T-helper 17 cell (primary cell): ENCODE measurements around the gene ATP8A2. TPM values are rescaled to one million over a fixed set of nuclear protein-coding genes. Genes with fewer than 3 reads are reported as not detected.
"Not testable (repeated sequence)": the region's sequence is repeated elsewhere in the genome, so short reads cannot be mapped to it uniquely, and the experiment has no call there.

Experiments
- ATAC-seq: fragments of 150-1000 bp; cut with Tn5 transposase; 2 replicates; pipeline ENCODE4 v1.10.0; 2021; ENCODE audit warnings: mild to moderate bottlenecking, moderate library complexity
- DNase-seq, 3 donors: peaks; one replicate each; pipeline versions ENCODE4 v3.0.0 to v3.0.0-alpha.2; 2020 to 2021
- H3K9me3 ChIP-seq: one replicate; pipeline ENCODE4 v1.7.0; 2013; ENCODE audit warnings: low read length, mild to moderate bottlenecking; ENCODE audit not compliant: control insufficient read depth, poor library complexity, severe bottlenecking
- H3K27ac Mint-ChIP-seq: one replicate; pipeline ENCODE4 v1.8.0; 2022; ENCODE audit warnings: mild to moderate bottlenecking, moderate library complexity, mixed read lengths
- H3K27me3 Mint-ChIP-seq: one replicate; pipeline ENCODE4 v1.8.0; 2022; ENCODE audit warnings: mixed read lengths
- H3K36me3 Mint-ChIP-seq: one replicate; pipeline ENCODE4 v1.8.0; 2022; ENCODE audit warnings: low read depth, mixed read lengths
- H3K4me1 Mint-ChIP-seq: one replicate; pipeline ENCODE4 v1.8.0; 2022; ENCODE audit warnings: mild to moderate bottlenecking, mixed read lengths
- H3K4me3 Mint-ChIP-seq: one replicate; pipeline ENCODE4 v1.8.0; 2022; ENCODE audit warnings: mild to moderate bottlenecking, moderate library complexity, mixed read lengths
- total RNA-seq, 4 donors: library from RNA in 2 of 4; stranded (reverse) in 2 of 4; gene quantifications; one replicate each; pipeline ENCODE4 v1.2.3 and lab custom pipeline; 2022 to 2026

Gene ATP8A2
- total RNA-seq = under 1 TPM; 0.18 to 0.20 TPM
- 0.08 to 0.23 reads per million in 2 donors for total RNA-seq (lab: John Stamatoyannopoulos, UW)

DNA sequence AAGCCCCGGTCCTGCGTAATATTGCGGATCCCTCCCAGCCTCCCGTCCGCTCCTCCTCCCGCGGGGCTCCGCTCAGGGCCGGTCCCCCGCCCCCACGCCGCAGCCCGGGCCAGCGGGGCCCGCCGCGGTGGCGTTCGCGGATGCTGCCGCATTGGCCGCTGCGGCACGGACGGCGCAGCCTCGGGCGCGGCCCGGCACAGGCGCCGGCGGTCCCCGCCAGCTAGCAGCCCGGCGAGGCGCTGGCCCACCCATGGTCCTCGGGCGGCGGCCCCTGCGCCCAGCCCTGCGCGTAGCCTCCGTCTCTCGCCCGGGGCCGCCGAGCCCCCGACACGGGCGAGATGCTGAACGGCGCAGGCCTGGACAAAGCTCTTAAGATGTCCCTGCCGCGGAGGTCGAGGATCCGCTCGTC is at the start of gene ATP8A2:
Gene ATP8A2 (plus strand): TSS at position 100 of the 409 bp plus-strand sequence. CDS start 239 bp downstream, at position 339.
- Mint-ChIP-seq H3K27ac (no peak within 1 kb of the TSS), H3K4me3 (peak within 1 kb of the TSS; percentile 82), H3K36me3 (peaks cover 11% of the 10 kb centered on the region), H3K4me1 (peaks cover 24% of the 10 kb centered on the region), H3K27me3 (peaks cover 81% of the 10 kb centered on the region)
- ATAC-seq (peak; percentile 28), DNase-seq (no peak)
- H3K9me3 ChIP-seq = no peaks in the 10 kb centered on the region

DNA sequence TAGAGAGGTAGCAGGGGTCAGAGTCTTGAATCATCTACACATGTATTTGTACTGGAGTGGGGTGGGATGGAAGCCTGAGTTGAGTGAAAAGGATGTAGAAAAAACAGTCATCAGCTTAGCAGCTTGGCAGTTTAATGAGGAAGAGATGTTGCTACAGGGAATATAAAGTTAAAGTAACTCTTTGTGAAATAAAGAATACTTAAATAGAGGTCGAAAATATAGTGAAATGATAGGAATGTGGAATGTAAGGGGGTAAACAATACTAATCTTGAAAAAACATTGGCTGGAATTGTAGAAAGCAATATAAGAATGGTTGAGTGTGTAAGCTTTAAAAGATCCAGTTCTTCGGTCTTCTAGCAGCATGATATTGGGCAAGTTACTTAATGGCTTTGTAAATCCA is 47.7 kb upstream of the ATP8A2 start:
- H3K4me3 Mint-ChIP-seq = no peak overlapping the region
- H3K27me3 Mint-ChIP-seq = no peaks in the 10 kb centered on the region
- DNase-seq (no peak), ATAC-seq (no peak)
- H3K27ac Mint-ChIP-seq = peak overlapping the region; percentile 82
- peaks cover 6% of the 10 kb centered on the region for H3K4me1 Mint-ChIP-seq
- H3K36me3 Mint-ChIP-seq = peaks cover 6% of the 10 kb centered on the region
- no peaks in the 10 kb centered on the region for H3K9me3 ChIP-seq

DNA sequence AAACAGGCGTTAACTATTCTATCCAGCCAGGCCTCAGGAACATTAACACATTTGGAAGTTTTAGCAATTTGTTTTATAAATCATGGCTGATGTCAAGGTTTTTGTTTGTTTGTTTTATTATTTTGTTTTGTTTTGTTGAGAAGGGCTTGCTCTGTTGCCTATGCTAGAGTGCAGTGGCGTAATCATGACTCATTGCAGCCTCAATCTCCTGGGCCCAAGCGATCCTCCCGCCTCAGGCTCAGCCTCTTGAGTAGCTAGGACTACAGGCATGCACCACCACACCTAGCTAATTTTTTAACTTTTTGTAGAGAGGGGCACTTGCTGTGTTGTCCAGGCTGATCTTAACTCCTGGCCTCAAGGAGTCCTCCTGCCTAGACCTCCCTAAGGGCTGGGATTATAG is 42.1 kb upstream of the ATP8A2 start:
- H3K36me3 Mint-ChIP-seq = peaks cover 2% of the 10 kb centered on the region
- DNase-seq = no peak
- H3K27me3 Mint-ChIP-seq = no peaks in the 10 kb centered on the region
- no peaks in the 10 kb centered on the region for H3K9me3 ChIP-seq
- H3K4me3 Mint-ChIP-seq = no peak overlapping the region
- ATAC-seq = no peak
- H3K27ac Mint-ChIP-seq = peak overlapping the region; percentile 60
- H3K4me1 Mint-ChIP-seq = peaks cover 8% of the 10 kb centered on the region

DNA sequence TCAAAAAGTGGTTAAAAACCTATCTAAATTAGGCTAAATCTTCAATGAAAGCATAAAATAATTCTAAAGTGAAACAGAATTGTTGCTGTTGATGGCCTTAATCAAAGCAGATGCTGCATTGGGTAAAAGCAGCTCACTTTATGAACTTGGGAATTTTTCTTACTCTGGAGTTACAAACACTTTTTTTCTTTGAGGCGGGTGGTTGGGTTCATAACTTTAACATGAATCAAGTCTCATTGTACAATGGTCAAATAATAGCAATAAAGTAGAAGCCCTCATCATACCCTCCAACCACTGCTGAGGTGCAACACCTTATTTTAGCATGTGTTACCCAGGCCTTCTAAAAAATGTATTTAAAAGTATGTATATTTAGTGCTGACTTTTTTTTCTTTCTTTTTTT is 41.2 kb upstream of the ATP8A2 start:
- H3K4me1 Mint-ChIP-seq = peaks cover 8% of the 10 kb centered on the region
- DNase-seq (no peak), ATAC-seq (no peak)
- peak overlapping the region; percentile 60 for H3K27ac Mint-ChIP-seq
- no peak overlapping the region for H3K4me3 Mint-ChIP-seq
- H3K27me3 Mint-ChIP-seq = no peaks in the 10 kb centered on the region
- no peaks in the 10 kb centered on the region for H3K9me3 ChIP-seq
- peaks cover 2% of the 10 kb centered on the region for H3K36me3 Mint-ChIP-seq

DNA sequence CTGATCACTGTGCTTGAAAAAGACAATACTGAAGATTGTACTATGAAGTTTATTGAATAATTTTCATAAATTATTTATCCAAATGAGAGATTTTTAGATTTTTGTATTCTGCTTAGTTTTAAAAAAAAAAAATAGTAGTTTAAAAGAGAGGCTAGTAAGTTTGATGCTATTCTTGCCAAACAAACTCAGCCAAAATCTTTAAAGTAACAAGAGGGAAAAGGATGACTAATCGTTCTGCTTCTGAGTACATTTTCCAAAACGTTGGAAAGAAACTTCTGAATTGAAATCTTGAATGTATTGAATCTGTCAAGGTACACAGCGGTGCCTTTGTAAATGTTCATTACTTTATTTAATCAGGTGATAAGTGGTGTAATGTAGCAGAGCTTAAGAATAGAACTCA is 35.9 kb upstream of the ATP8A2 start:
- ATAC-seq (no peak), DNase-seq (no peak)
- peaks cover 2% of the 10 kb centered on the region for H3K36me3 Mint-ChIP-seq
- no peak overlapping the region for H3K27ac Mint-ChIP-seq
- no peaks in the 10 kb centered on the region for H3K9me3 ChIP-seq
- H3K4me3 Mint-ChIP-seq = no peak overlapping the region
- H3K4me1 Mint-ChIP-seq = peaks cover 8% of the 10 kb centered on the region
- H3K27me3 Mint-ChIP-seq = no peaks in the 10 kb centered on the region

DNA sequence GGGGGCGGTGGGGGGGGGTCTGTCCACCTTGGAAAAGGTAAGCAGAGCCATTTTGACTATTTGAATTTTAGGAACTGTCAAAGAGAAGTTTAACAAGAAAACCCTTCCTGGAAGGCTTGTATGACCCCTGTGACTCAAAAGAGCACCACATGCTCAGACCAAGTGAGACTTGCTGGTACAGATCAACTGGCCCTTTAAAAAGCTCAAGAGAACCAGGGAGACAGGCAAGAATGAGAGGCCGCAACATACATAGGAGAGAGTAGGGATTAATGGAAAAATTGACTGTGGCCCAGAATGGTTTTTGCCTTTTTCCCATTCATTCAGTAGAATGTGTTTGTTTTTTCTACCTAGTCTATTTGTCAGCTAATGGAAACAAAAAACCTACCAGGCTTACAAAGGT is 26.2 kb upstream of the ATP8A2 start:
- Mint-ChIP-seq H3K27ac (no peak overlapping the region), H3K4me1 (peaks cover 2% of the 10 kb centered on the region), H3K4me3 (no peak overlapping the region), H3K36me3 (peaks cover 3% of the 10 kb centered on the region), H3K27me3 (no peaks in the 10 kb centered on the region)
- ATAC-seq (no peak), DNase-seq (no peak)
- no peaks in the 10 kb centered on the region for H3K9me3 ChIP-seq

DNA sequence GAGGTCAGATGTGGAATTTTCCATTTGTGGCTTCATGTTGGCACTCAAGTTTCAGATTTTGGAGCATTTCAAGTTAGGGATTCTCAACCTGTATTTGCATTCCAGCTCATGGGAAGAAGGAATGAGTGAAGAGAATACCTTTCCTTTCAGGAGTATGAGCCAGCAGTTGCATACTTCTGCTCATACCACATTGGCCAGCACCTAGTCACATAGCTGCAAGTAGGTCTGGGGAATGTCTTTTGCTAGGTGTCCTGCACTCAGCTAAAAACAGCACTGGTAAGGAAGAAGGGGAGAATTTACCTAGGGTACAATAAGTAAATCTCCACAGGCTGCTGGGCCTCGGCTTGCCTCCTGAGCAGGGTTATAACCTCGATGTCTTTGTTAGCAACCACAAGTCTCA is 24.6 kb upstream of the ATP8A2 start:
- ATAC-seq (no peak), DNase-seq (no peak)
- Mint-ChIP-seq H3K27ac (no peak overlapping the region), H3K4me1 (peaks cover 2% of the 10 kb centered on the region), H3K4me3 (no peak overlapping the region), H3K36me3 (peaks cover 7% of the 10 kb centered on the region), H3K27me3 (peaks cover 8% of the 10 kb centered on the region)
- no peaks in the 10 kb centered on the region for H3K9me3 ChIP-seq

DNA sequence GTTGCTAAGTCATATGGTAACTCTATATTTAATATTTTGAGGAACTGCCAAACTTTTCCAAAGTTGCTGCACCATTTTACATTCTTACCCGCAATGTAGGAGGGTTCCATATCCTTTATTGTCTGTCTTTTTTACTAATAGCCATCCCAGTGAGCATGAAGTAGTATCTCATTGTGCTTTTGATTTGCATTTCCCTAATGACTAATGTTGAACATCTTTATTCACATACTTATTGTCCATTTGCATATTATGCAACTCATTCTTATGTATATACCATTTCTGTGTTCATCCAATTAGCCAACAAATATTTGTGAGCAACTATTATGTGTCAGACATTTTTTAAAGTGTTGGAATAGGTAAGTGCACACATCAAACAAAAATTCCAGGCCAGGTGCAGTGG is 20.4 kb upstream of the ATP8A2 start:
- Mint-ChIP-seq H3K27me3 (peaks cover 38% of the 10 kb centered on the region), H3K27ac (no peak overlapping the region), H3K36me3 (peaks cover 15% of the 10 kb centered on the region), H3K4me1 (no peaks in the 10 kb centered on the region), H3K4me3 (no peak overlapping the region)
- ATAC-seq (no peak), DNase-seq (no peak)
- H3K9me3 ChIP-seq = no peaks in the 10 kb centered on the region

DNA sequence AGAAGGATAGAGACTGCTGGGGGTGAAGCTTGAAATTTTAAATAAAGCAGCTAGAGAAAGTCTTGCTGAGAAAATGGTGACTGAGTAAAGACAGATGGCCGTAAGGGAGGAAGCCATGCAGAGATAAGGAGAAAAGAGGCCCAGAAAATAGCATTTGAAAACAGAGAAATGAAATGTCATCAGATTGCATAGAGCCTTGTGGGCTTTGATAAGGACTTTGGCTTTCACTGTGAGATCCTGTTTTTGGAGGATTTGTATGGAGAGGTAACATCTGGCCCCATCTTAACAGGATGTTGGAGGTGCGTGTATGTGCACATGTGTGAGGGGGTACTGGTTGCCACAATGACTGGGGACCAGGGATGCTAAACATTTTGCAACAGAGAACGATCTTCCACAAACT is 19.5 kb upstream of the ATP8A2 start:
- H3K4me3 Mint-ChIP-seq = no peak overlapping the region
- H3K36me3 Mint-ChIP-seq = peaks cover 15% of the 10 kb centered on the region
- H3K9me3 ChIP-seq = no peaks in the 10 kb centered on the region
- no peak overlapping the region for H3K27ac Mint-ChIP-seq
- no peak for DNase-seq
- peaks cover 47% of the 10 kb centered on the region for H3K27me3 Mint-ChIP-seq
- no peak for ATAC-seq
- no peaks in the 10 kb centered on the region for H3K4me1 Mint-ChIP-seq

DNA sequence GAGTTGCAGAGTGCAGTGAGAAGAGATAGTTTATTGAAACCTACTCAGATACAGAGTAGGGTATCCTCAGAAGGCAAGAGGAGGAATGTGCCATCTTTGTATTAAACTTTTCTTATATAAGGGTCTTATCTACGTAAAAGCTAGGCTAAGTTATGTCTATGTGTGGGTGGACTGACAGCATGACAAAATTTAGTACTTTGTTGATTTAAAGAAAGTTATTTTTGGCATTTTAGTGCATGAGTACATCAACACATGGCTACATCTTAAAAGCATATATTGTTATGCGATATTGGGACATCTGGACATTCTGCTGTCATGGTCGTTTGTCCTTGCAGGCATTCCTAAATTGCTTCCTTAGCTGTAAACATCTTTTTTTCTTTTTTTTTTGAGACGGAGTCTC is 19.0 kb upstream of the ATP8A2 start:
- Mint-ChIP-seq H3K4me1 (no peaks in the 10 kb centered on the region), H3K27me3 (peaks cover 49% of the 10 kb centered on the region), H3K27ac (no peak overlapping the region), H3K36me3 (peaks cover 15% of the 10 kb centered on the region), H3K4me3 (no peak overlapping the region)
- no peak for DNase-seq
- H3K9me3 ChIP-seq = no peaks in the 10 kb centered on the region
- no peak for ATAC-seq

DNA sequence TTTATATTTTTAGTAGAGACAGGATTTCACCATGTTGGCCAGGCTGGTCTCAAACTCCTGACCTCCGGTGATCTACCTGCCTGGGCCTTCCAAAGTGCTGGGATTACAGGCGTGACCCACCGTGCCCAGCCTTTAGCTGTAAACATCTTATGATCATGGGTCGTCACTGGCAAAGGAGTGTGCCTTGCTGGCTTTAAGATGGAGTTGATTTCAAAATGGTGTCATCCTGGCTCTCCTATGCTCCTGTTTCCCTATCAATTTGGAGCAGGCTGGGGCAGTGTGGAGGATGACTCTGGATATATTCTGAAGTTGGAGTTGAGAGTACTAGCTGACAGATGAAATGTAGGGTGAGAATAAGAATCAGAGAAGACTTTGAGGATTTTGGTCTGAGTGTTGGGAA is 18.4 kb upstream of the ATP8A2 start:
- DNase-seq (no peak), ATAC-seq (no peak)
- Mint-ChIP-seq H3K36me3 (peaks cover 15% of the 10 kb centered on the region), H3K27me3 (peaks cover 50% of the 10 kb centered on the region), H3K4me1 (no peaks in the 10 kb centered on the region), H3K4me3 (no peak overlapping the region), H3K27ac (no peak overlapping the region)
- H3K9me3 ChIP-seq = no peaks in the 10 kb centered on the region

DNA sequence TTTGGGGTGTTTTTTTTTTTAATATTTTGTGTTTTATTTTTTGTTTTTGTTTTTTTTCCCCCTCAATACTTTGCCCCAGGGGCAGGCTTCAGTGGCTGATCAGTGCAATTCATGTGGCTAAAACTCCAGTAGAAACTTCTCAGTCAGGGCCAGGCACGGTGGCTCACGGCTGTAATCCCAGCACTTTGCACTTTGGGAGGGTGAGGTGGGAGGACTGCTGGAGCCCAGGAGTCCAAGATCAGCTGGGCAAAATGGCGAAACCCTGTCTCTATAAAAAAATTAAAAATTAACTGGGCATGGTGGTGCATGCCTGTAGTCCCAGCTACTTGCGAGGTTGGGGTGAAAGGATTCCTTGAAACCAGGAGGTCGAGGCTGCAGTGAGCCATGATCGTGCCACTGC is 17.4 kb upstream of the ATP8A2 start:
- no peaks in the 10 kb centered on the region for H3K4me1 Mint-ChIP-seq
- H3K36me3 Mint-ChIP-seq = peaks cover 15% of the 10 kb centered on the region
- ATAC-seq (no peak), DNase-seq (no peak)
- no peaks in the 10 kb centered on the region for H3K9me3 ChIP-seq
- peaks cover 55% of the 10 kb centered on the region for H3K27me3 Mint-ChIP-seq
- no peak overlapping the region for H3K4me3 Mint-ChIP-seq
- H3K27ac Mint-ChIP-seq = no peak overlapping the region

DNA sequence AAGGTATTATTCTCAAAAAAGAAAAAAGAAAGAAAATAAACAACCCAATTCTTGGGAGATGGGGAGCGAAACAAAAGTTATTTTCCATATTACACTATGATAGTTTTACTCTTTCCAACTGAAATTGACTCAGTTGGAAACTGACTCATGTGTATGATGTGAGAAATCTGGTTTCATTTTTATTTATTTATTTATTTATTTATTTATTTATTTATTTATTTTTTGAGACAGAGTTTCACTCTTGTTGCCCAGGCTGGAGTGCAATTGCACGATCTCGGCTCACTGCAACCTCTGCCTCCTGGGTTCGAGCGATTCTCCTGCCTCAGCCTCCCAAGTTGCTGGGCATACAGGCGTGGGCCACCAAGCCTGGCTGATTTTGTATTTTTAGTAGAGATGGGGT is 11.3 kb upstream of the ATP8A2 start:
- H3K4me1 Mint-ChIP-seq, DNase-seq, ATAC-seq, H3K36me3 Mint-ChIP-seq, H3K27ac Mint-ChIP-seq, H3K9me3 ChIP-seq, H3K4me3 Mint-ChIP-seq: not testable (repeated sequence)
- H3K27me3 Mint-ChIP-seq = peaks cover 34% of the 10 kb centered on the region

DNA sequence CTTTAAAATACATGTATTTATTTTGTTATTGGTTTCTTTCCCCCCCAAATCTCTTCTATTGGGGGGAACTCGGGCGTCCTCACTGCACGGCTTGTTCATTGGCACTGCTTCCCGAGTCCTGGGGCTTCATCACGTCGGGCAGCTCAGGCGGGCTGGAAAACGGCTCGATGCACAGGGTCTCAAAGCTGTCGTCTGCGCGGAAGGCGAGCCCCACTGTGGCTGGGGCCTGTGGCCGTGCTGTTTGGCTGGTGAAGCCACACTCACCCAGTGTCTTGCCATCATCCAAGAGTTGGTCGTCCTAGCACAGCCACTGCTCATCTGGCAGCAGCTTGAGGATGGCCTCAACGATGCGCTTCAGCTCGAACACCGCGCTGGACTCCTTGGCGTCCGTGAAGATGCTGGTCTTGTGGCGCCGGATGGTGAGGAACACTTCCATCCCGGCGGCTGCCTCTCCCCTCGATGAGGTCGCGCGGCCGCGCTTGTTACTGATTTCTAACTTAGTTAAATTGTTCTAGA is 6.0 kb upstream of the ATP8A2 start:
- no peaks in the 10 kb centered on the region for H3K4me1 Mint-ChIP-seq
- no peaks in the 10 kb centered on the region for H3K36me3 Mint-ChIP-seq
- H3K27me3 Mint-ChIP-seq = peaks cover 45% of the 10 kb centered on the region
- H3K27ac Mint-ChIP-seq = no peak overlapping the region
- no peak overlapping the region for H3K4me3 Mint-ChIP-seq
- H3K9me3 ChIP-seq = no peaks in the 10 kb centered on the region
- DNase-seq (no peak), ATAC-seq (no peak)
